ENCODE data around the gene SMAD6.

GRCh38 chr15:66785637-66786036 lies 83.6 kb downstream of the SMAD6 start:
- TF ChIP-seq CTCF (IDR thresholded peaks at IDR 0.05; ENCODE audit: low read depth, low read length, poor library complexity, severe bottlenecking) (no peak), EZH2phosphoT487 (IDR thresholded peaks at IDR 0.05; ENCODE audit: borderline replicate concordance, low read length) (no peak)

All from DOHH2 (cell line).